Panc1 (cell line): Measurements from ENCODE around the gene EXOC3L4. TPM values are rescaled to one million over a fixed set of nuclear protein-coding genes. Genes with fewer than 3 reads are reported as not detected.

Experiments
- ATAC-seq: fragments of 200-7000 bp; cut with Tn5 transposase; 2 replicates; pipeline ENCODE4 v1.9.1; 2020; ENCODE audit warnings: mild to moderate bottlenecking, moderate library complexity
- BruUV-seq: library from RNA; stranded (reverse); fragments of 400-500 nt; replicated peaks from 2 replicates; lab custom pipeline; 2021; lab: Mats Ljungman, UMichigan
- CTCF ChIA-PET: fragments of 300-600 bp; sonication (Branson Sonifier 250); formaldehyde crosslinking; loops from one replicate; lab custom pipeline; 2022; ENCODE audit warnings: antibody characterized with exemption; lab: Charles Lee
- POLR2A ChIA-PET: fragments of 300-600 bp; sonication (Branson Sonifier 250); formaldehyde crosslinking; loops from one replicate; lab custom pipeline; 2022; ENCODE audit warnings: antibody characterized with exemption; lab: Charles Lee
- DNase-seq: peaks from one replicate; pipeline ENCODE4 v3.0.0-alpha.2; 2010; ENCODE audit warnings: low read depth, low spot score
- H3K27ac ChIP-seq: 2 replicates; pipeline ENCODE4 v1.5.1; 2011; ENCODE audit warnings: mild to moderate bottlenecking, low read length, inconsistent platforms
- H3K27me3 ChIP-seq: fragments of 200-500 bp; sonication (Bioruptor generic); 2 replicates; pipeline ENCODE4 v1.6.0; 2014; ENCODE audit warnings: low read length, inconsistent platforms; ENCODE audit not compliant: control insufficient read depth, insufficient read depth
- H3K36me3 ChIP-seq: fragments of 200-500 bp; sonication (Bioruptor generic); 2 replicates; pipeline ENCODE4 v1.5.1; 2014; ENCODE audit warnings: inconsistent platforms, mild to moderate bottlenecking, low read length, moderate library complexity; ENCODE audit not compliant: control insufficient read depth, insufficient read depth
- H3K4me1 ChIP-seq: 2 replicates; pipeline ENCODE4 v1.5.1; 2011; ENCODE audit warnings: inconsistent platforms, mild to moderate bottlenecking, low read length, moderate library complexity; ENCODE audit not compliant: control insufficient read depth, insufficient read depth
- H3K4me3 ChIP-seq, 2 experiments: 2 replicates each; pipeline ENCODE4 v1.5.1; 2011 to 2012; ENCODE audit warnings: low read depth in 2 of 2, low read length in 2 of 2, mild to moderate bottlenecking in 2 of 2, inconsistent platforms in 1 of 2, moderate library complexity in 1 of 2
- H3K9me3 ChIP-seq: fragments of 200-500 bp; sonication (Bioruptor generic); 2 replicates; pipeline ENCODE4 v1.5.1; 2014; ENCODE audit warnings: low read depth, mild to moderate bottlenecking, inconsistent platforms, low read length, moderate library complexity; ENCODE audit not compliant: control insufficient read depth, insufficient read depth
- CTCF ChIP-seq: fragments of 450-650 bp; IDR thresholded peaks from 2 replicates; pipeline ENCODE4 v1.5.1; 2017; ENCODE audit warnings: mild to moderate bottlenecking
- POLR2AphosphoS5 ChIP-seq: IDR thresholded peaks from 2 replicates; pipeline ENCODE4 v1.6.1; 2012; ENCODE audit warnings: mild to moderate bottlenecking, low read depth, low read length, moderate library complexity
- SIN3A ChIP-seq: IDR thresholded peaks from 2 replicates; pipeline ENCODE4 v1.6.1; 2012; ENCODE audit warnings: low read depth, mild to moderate bottlenecking, low read length, moderate library complexity, borderline replicate concordance; ENCODE audit not compliant: insufficient read depth
- TCF7L2 ChIP-seq: IDR thresholded peaks from 2 replicates; pipeline ENCODE4 v1.6.1; 2011; ENCODE audit warnings: mild to moderate bottlenecking, low read depth, low read length, inconsistent platforms
- in situ Hi-C: cut with HindIII; loops from 2 replicates; pipeline ENCODE4 v1.10.0; 2016; ENCODE audit warnings: low sequenced_read_pairs, low pct_unique_long_range_greater_than_20kb
- intact Hi-C: fragments of 100-400 bp; cut with micrococcal nuclease; formaldehyde crosslinking; loops from one replicate; pipeline ENCODE4 v1.10.0; 2022; ENCODE audit not compliant: unreplicated experiment
- total RNA-seq: library from RNA; stranded (reverse); gene quantifications from one replicate; pipeline ENCODE4 v1.2.1, GENCODE V29; 2021; ENCODE audit not compliant: unreplicated experiment
- TF ChIP-seq, protein P1 (sequence below), 2 experiments: IDR thresholded peaks; 2 replicates each; pipeline ENCODE4 v1.6.1; 2011 to 2012; ENCODE audit warnings: low read depth in 2 of 2, control low read depth in 1 of 2, low read length in 1 of 2, mild to moderate bottlenecking in 1 of 2, moderate library complexity in 1 of 2; ENCODE audit not compliant: insufficient read depth in 1 of 2

EXOC3L4 gene
- total RNA-seq, 1 experiment from 2014 or later, result 2.6 TPM

DNA sequence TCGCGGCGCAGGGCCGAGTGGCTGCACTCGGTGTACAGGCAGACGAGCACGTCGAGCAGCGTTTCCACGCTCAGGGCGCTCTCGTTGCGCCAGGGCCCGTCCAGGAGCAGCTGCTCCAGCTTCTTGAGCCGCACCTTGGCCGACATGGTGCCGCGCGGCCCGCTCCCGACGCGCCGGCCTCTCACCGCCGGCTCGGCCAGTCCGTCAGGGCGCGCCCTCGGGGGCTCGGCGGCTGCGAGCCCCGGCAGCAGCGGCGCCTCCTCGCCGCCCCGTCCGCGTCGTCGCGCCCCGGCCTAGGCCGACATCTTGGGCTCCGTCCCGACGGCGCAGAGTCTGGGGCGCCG, 37.5 kb upstream of the EXOC3L4 start:
- Histone ChIP-seq H3K27ac (peak overlapping the region; percentile 39; the same call in 1 of the 2 replicates), H3K27me3 (no peaks in the 10 kb centered on the region), H3K9me3 (no peaks in the 10 kb centered on the region), H3K36me3 (no peaks in the 10 kb centered on the region), H3K4me3 (peak overlapping the region; percentile 59 to 67), H3K4me1 (peaks cover 22% of the 10 kb centered on the region)
- in situ Hi-C loops, result no loop called here
- ATAC-seq (peak; percentile 41), DNase-seq (no peak)
- POLR2A ChIA-PET, result interaction anchor here (0.6 kb wide), 1 partner anchor 24 kb away, joined by 3 read pairs; no protein-coding TSS in a partner anchor
- TF ChIP-seq, protein P1, sequence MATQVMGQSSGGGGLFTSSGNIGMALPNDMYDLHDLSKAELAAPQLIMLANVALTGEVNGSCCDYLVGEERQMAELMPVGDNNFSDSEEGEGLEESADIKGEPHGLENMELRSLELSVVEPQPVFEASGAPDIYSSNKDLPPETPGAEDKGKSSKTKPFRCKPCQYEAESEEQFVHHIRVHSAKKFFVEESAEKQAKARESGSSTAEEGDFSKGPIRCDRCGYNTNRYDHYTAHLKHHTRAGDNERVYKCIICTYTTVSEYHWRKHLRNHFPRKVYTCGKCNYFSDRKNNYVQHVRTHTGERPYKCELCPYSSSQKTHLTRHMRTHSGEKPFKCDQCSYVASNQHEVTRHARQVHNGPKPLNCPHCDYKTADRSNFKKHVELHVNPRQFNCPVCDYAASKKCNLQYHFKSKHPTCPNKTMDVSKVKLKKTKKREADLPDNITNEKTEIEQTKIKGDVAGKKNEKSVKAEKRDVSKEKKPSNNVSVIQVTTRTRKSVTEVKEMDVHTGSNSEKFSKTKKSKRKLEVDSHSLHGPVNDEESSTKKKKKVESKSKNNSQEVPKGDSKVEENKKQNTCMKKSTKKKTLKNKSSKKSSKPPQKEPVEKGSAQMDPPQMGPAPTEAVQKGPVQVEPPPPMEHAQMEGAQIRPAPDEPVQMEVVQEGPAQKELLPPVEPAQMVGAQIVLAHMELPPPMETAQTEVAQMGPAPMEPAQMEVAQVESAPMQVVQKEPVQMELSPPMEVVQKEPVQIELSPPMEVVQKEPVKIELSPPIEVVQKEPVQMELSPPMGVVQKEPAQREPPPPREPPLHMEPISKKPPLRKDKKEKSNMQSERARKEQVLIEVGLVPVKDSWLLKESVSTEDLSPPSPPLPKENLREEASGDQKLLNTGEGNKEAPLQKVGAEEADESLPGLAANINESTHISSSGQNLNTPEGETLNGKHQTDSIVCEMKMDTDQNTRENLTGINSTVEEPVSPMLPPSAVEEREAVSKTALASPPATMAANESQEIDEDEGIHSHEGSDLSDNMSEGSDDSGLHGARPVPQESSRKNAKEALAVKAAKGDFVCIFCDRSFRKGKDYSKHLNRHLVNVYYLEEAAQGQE (IDR thresholded peaks at IDR 0.05; ENCODE audit: insufficient read depth in 1 of 2, low read depth in 2 of 2, low read length in 1 of 2), result no peak
- TF ChIP-seq POLR2AphosphoS5 (no peak), CTCF (no peak)
- CTCF ChIA-PET, result no interaction called here
- no TSS peak for BruUV-seq
- intact Hi-C loops, result no loop called here

- no peaks in the 10 kb centered on the region for H3K36me3 ChIP-seq
- peak within 1 kb of the TSS; percentile 87 for H3K27ac ChIP-seq
- TF ChIP-seq, protein P1 (IDR thresholded peaks at IDR 0.05; ENCODE audit: insufficient read depth in 1 of 2, low read depth in 2 of 2, low read length in 1 of 2), result no peak
- TF ChIP-seq TCF7L2, result no peak
- TF ChIP-seq SIN3A, result 0 out of 2 replicates have a peak, but pooled peaks have one; percentile 56
- CTCF ChIA-PET, result no interaction called here
- intact Hi-C loops, result no loop called here
- H3K9me3 ChIP-seq, result no peaks in the 10 kb centered on the region
- peak within 1 kb of the TSS; percentile 79 to 81 for H3K4me3 ChIP-seq
- H3K27me3 ChIP-seq, result no peaks in the 10 kb centered on the region
- ATAC-seq, result peak; percentile 96
- POLR2A ChIA-PET, result no interaction called here
- peaks cover 22% of the 10 kb centered on the region for H3K4me1 ChIP-seq
- in situ Hi-C loops, result no loop called here
- no peak for DNase-seq
- no TSS peak for BruUV-seq
Measured at GRCh38 chr14:103057372-103058163, 37.0 kb upstream of the EXOC3L4 start, which contains the start of gene CDC42BPB. Gene CDC42BPB, minus strand, starts transcription at chr14:103057549. Its CDS starts 376 bp downstream, at chr14:103057173.
